ENCODE data around the gene ZNF157. TPM values are rescaled to one million over a fixed set of nuclear protein-coding genes. Genes with fewer than 3 reads are reported as not detected.
A peak's percentile ranks its signal among the peaks of the same experiment; 100 is the strongest.

The ZNF157 gene
- total and polyA plus RNA-seq, 2 experiments from 2014 or later, result 0.68 to 1.5 TPM

DNA sequence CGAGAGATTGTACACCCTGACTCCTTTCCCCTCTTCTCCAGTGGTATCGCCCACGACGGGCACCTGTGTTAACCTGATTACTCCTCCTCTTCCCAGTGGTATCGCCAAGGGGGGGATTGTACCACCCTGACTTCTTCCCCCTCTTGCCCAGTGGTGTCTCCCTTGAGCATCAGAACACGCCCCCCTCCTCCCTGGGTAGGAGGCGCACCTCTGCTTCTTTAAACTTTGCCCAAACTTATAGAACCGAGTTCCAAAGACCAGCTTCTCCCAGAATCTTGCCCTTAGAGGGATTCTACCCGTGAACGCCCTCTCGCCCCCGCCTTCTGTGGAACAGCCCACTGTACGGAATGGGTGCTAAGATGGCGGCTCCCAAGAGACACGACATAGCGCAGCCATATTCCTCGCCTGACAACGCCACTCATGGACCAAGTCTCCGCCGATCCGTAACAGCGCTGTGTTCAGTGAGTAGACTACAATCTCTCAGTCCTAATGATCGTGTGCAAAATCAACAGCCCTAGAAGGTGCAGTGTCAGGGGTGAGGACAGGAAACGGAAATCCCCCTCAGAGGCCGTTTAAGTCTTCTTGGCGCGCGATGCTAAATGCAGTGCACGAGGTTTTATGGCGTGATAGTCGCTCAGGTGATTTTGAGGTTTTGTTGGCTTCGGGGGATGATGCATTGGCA, 4.2 kb upstream of the ZNF157 start:
- Mint-ChIP-seq H3K27me3 (ENCODE audit: insufficient read depth, low read depth, poor library complexity) (peaks cover 5% of the 10 kb centered on the region), H3K4me3 (peak overlapping the region; percentile 91), H3K36me3 (ENCODE audit: low read depth) (no peaks in the 10 kb centered on the region), H3K4me1 (peaks cover 13% of the 10 kb centered on the region), H3K27ac (peak overlapping the region; percentile 99), H3K9me3 (no peaks in the 10 kb centered on the region; the same call in 2 of the 3 replicates)
- H3K79me2 ChIP-seq (replicated peaks; ENCODE audit: insufficient read depth), result no peaks in the 10 kb centered on the region
- no peaks in the 10 kb centered on the region for H3F3A ChIP-seq (replicated peaks; ENCODE audit: low read depth)
- no peaks in the 10 kb centered on the region for H3K36me3 ChIP-seq (ENCODE audit: insufficient read depth)
- peak; percentile 63 for ATAC-seq
- no peaks in the 10 kb centered on the region for H4K20me1 ChIP-seq (replicated peaks; ENCODE audit: insufficient read depth)
- peak overlapping the region; percentile 62 for H3K4me3 ChIP-seq
- TF ChIP-seq, protein P1, sequence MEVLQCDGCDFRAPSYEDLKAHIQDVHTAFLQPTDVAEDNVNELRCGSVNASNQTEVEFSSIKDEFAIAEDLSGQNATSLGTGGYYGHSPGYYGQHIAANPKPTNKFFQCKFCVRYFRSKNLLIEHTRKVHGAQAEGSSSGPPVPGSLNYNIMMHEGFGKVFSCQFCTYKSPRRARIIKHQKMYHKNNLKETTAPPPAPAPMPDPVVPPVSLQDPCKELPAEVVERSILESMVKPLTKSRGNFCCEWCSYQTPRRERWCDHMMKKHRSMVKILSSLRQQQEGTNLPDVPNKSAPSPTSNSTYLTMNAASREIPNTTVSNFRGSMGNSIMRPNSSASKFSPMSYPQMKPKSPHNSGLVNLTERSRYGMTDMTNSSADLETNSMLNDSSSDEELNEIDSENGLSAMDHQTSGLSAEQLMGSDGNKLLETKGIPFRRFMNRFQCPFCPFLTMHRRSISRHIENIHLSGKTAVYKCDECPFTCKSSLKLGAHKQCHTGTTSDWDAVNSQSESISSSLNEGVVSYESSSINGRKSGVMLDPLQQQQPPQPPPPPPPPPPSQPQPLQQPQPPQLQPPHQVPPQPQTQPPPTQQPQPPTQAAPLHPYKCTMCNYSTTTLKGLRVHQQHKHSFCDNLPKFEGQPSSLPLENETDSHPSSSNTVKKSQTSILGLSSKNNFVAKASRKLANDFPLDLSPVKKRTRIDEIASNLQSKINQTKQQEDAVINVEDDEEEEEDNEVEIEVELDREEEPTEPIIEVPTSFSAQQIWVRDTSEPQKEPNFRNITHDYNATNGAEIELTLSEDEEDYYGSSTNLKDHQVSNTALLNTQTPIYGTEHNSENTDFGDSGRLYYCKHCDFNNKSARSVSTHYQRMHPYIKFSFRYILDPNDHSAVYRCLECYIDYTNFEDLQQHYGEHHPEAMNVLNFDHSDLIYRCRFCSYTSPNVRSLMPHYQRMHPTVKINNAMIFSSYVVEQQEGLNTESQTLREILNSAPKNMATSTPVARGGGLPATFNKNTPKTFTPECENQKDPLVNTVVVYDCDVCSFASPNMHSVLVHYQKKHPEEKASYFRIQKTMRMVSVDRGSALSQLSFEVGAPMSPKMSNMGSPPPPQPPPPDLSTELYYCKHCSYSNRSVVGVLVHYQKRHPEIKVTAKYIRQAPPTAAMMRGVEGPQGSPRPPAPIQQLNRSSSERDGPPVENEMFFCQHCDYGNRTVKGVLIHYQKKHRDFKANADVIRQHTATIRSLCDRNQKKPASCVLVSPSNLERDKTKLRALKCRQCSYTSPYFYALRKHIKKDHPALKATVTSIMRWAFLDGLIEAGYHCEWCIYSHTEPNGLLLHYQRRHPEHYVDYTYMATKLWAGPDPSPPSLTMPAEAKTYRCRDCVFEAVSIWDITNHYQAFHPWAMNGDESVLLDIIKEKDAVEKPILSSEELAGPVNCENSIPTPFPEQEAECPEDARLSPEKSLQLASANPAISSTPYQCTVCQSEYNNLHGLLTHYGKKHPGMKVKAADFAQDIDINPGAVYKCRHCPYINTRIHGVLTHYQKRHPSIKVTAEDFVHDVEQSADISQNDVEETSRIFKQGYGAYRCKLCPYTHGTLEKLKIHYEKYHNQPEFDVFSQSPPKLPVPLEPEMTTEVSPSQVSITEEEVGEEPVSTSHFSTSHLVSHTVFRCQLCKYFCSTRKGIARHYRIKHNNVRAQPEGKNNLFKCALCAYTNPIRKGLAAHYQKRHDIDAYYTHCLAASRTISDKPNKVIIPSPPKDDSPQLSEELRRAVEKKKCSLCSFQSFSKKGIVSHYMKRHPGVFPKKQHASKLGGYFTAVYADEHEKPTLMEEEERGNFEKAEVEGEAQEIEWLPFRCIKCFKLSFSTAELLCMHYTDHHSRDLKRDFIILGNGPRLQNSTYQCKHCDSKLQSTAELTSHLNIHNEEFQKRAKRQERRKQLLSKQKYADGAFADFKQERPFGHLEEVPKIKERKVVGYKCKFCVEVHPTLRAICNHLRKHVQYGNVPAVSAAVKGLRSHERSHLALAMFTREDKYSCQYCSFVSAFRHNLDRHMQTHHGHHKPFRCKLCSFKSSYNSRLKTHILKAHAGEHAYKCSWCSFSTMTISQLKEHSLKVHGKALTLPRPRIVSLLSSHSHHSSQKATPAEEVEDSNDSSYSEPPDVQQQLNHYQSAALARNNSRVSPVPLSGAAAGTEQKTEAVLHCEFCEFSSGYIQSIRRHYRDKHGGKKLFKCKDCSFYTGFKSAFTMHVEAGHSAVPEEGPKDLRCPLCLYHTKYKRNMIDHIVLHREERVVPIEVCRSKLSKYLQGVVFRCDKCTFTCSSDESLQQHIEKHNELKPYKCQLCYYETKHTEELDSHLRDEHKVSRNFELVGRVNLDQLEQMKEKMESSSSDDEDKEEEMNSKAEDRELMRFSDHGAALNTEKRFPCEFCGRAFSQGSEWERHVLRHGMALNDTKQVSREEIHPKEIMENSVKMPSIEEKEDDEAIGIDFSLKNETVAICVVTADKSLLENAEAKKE (CRISPR knock-in tag; IDR thresholded peaks at IDR 0.05), result no peak
- TF ChIP-seq ZNF331 (CRISPR knock-in tag; IDR thresholded peaks at IDR 0.05; ENCODE audit: low read depth), result no peak
- TF ChIP-seq, protein P2, sequence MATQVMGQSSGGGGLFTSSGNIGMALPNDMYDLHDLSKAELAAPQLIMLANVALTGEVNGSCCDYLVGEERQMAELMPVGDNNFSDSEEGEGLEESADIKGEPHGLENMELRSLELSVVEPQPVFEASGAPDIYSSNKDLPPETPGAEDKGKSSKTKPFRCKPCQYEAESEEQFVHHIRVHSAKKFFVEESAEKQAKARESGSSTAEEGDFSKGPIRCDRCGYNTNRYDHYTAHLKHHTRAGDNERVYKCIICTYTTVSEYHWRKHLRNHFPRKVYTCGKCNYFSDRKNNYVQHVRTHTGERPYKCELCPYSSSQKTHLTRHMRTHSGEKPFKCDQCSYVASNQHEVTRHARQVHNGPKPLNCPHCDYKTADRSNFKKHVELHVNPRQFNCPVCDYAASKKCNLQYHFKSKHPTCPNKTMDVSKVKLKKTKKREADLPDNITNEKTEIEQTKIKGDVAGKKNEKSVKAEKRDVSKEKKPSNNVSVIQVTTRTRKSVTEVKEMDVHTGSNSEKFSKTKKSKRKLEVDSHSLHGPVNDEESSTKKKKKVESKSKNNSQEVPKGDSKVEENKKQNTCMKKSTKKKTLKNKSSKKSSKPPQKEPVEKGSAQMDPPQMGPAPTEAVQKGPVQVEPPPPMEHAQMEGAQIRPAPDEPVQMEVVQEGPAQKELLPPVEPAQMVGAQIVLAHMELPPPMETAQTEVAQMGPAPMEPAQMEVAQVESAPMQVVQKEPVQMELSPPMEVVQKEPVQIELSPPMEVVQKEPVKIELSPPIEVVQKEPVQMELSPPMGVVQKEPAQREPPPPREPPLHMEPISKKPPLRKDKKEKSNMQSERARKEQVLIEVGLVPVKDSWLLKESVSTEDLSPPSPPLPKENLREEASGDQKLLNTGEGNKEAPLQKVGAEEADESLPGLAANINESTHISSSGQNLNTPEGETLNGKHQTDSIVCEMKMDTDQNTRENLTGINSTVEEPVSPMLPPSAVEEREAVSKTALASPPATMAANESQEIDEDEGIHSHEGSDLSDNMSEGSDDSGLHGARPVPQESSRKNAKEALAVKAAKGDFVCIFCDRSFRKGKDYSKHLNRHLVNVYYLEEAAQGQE (IDR thresholded peaks at IDR 0.05; ENCODE audit: unreplicated experiment), result no peak
- TF ChIP-seq NANOG (IDR thresholded peaks at IDR 0.05; ENCODE audit: borderline replicate concordance), result no peak
- no peak for TF ChIP-seq STAT1 (IDR thresholded peaks at IDR 0.05; ENCODE audit: unreplicated experiment)
- TF ChIP-seq ZNF114 (CRISPR knock-in tag; IDR thresholded peaks at IDR 0.05), result no peak
- TF ChIP-seq JUNB (IDR thresholded peaks at IDR 0.05; ENCODE audit: unreplicated experiment), result no peak
- TF ChIP-seq CREB1 (CRISPR knock-in tag; IDR thresholded peaks at IDR 0.05; ENCODE audit: low read depth), result no peak
- no peak for TF ChIP-seq EZH2phosphoT487 (IDR thresholded peaks at IDR 0.05; ENCODE audit: unreplicated experiment)
- TF ChIP-seq POLR2AphosphoS5 (IDR thresholded peaks at IDR 0.05; ENCODE audit: low read depth), result no peak
- TF ChIP-seq, protein P3, sequence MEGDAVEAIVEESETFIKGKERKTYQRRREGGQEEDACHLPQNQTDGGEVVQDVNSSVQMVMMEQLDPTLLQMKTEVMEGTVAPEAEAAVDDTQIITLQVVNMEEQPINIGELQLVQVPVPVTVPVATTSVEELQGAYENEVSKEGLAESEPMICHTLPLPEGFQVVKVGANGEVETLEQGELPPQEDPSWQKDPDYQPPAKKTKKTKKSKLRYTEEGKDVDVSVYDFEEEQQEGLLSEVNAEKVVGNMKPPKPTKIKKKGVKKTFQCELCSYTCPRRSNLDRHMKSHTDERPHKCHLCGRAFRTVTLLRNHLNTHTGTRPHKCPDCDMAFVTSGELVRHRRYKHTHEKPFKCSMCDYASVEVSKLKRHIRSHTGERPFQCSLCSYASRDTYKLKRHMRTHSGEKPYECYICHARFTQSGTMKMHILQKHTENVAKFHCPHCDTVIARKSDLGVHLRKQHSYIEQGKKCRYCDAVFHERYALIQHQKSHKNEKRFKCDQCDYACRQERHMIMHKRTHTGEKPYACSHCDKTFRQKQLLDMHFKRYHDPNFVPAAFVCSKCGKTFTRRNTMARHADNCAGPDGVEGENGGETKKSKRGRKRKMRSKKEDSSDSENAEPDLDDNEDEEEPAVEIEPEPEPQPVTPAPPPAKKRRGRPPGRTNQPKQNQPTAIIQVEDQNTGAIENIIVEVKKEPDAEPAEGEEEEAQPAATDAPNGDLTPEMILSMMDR (conservative IDR thresholded peaks at IDR 0.05; ENCODE audit: low read depth in 2 of 2), result no peak
- no peak for TF ChIP-seq EZH2 (IDR thresholded peaks at IDR 0.05; ENCODE audit: low read depth, unreplicated experiment)
- TF ChIP-seq, protein P4, sequence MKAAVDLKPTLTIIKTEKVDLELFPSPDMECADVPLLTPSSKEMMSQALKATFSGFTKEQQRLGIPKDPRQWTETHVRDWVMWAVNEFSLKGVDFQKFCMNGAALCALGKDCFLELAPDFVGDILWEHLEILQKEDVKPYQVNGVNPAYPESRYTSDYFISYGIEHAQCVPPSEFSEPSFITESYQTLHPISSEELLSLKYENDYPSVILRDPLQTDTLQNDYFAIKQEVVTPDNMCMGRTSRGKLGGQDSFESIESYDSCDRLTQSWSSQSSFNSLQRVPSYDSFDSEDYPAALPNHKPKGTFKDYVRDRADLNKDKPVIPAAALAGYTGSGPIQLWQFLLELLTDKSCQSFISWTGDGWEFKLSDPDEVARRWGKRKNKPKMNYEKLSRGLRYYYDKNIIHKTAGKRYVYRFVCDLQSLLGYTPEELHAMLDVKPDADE (IDR thresholded peaks at IDR 0.05), result no peak; the same call in 1 of the 2 replicates
- H3K27ac ChIP-seq (ENCODE audit: low read depth), result peak overlapping the region; percentile 93
- no peaks in the 10 kb centered on the region for H3K27me3 ChIP-seq (ENCODE audit: insufficient read depth)
- H3K9me2 ChIP-seq (ENCODE audit: insufficient read depth), result no peaks in the 10 kb centered on the region
- 0 out of 2 replicates have a peak, but pooled peaks cover 3% of the 10 kb centered on the region for H3K4me1 ChIP-seq (ENCODE audit: insufficient read depth)
- H3K4me2 ChIP-seq, result peak overlapping the region; percentile 72
- H2AFZ ChIP-seq, result peak overlapping the region; percentile 70; the same call in 1 of the 2 replicates
- peak; percentile 82 for DNase-seq (ENCODE audit: low spot score)

Data from GM23338 (cell line).